Upper lobe of left lung (tissue), 6 donors: ENCODE results near the gene KCNMA1. TPM values are rescaled to one million over a fixed set of nuclear protein-coding genes. Genes with fewer than 3 reads are reported as not detected.

Experiments used
- ATAC-seq, 2 donors: fragments of 200-7000 bp; cut with Tn5 transposase; one replicate each; pipeline ENCODE4 v1.9.1; 2022; ENCODE audit warnings: mild to moderate bottlenecking in 2 of 2, moderate library complexity in 2 of 2; ENCODE audit not compliant: low FRiP score in 2 of 2
- DNase-seq, 2 donors: peaks; one replicate each; pipeline ENCODE4 v3.0.0-alpha.2; 2019 to 2020
- H3K27ac ChIP-seq, 4 donors: fragments of 200-600 bp; sonication (generic); one replicate each; pipeline ENCODE4 v1.5.1; 2016 to 2019
- H3K27me3 ChIP-seq, 4 donors: fragments of 200-600 bp; sonication (generic); one replicate each; pipeline ENCODE4 v1.5.1; 2017 to 2019
- H3K36me3 ChIP-seq, 4 donors: fragments of 200-600 bp; sonication (generic); one replicate each; pipeline ENCODE4 v1.5.1; 2016 to 2019
- H3K4me1 ChIP-seq, 4 donors: fragments of 200-600 bp; sonication (generic); one replicate each; pipeline ENCODE4 v1.5.1; 2018 to 2019
- H3K4me3 ChIP-seq, 4 donors: fragments of 200-600 bp; sonication (generic); one replicate each; pipeline ENCODE4 v1.5.1; 2017 to 2019; ENCODE audit warnings: mild to moderate bottlenecking in 2 of 4, moderate library complexity in 1 of 4
- H3K9me3 ChIP-seq, 4 donors: fragments of 200-600 bp; sonication (generic); one replicate each; pipeline ENCODE4 v1.5.1; 2018 to 2019
- CTCF ChIP-seq, 6 experiments: fragments of 450-650 bp in 4 of 6; fragments of 200-600 bp in 2 of 6; sonication (generic) in 2 of 6; IDR thresholded peaks; one replicate each; pipeline ENCODE4 v1.5.1; 2016 to 2019; ENCODE audit warnings: antibody characterized with exemption in 6 of 6
- EP300 ChIP-seq, 4 donors: sonication (generic); formaldehyde crosslinking; IDR thresholded peaks; one replicate each; pipeline ENCODE4 v1.5.1; 2017; ENCODE audit warnings: antibody characterized with exemption in 4 of 4, control low read depth in 2 of 4
- POLR2A ChIP-seq, 4 donors: fragments of 450-650 bp; IDR thresholded peaks; one replicate each; pipeline ENCODE4 v1.5.1; 2016 to 2017; ENCODE audit warnings: antibody characterized with exemption in 4 of 4, mild to moderate bottlenecking in 2 of 4
- POLR2AphosphoS5 ChIP-seq, 2 donors: sonication (generic); formaldehyde crosslinking; IDR thresholded peaks; one replicate each; pipeline ENCODE4 v1.5.1; 2017; ENCODE audit warnings: antibody characterized with exemption in 2 of 2
- WGBS, 2 donors: methylation state at CpG; one replicate each; pipeline ENCODE4 v1.1.5; 2017 to 2018; 5-methylcytosine and 5-hydroxymethylcytosine counted together
- total RNA-seq, 6 donors: library from RNA; depleted of rRNA in 4 of 6; stranded (reverse); fragments of >200 nt in 4 of 6; gene quantifications; one replicate each; pipeline versions ENCODE4 v1.1.0 to v1.2.1, GENCODE V29; 2016 to 2021
- donor health status: DM: no; HTN: no; CAD: no; lungs with moderate emphysema.
- donor health status: DM: no; HTN: yes; CAD: no; lungs with severe emphysema.

Gene KCNMA1
- total RNA-seq, 6 donors from 2014 or later = 5.8 to 107 (median 22.0) TPM

GRCh38 chr10:77682393-77683087, 44.9 kb upstream of the KCNMA1 start:
- TF ChIP-seq CTCF (IDR thresholded peaks at IDR 0.05) (no peak), EP300 (IDR thresholded peaks at IDR 0.05) (no peak), POLR2A (IDR thresholded peaks at IDR 0.05) (no peak), POLR2AphosphoS5 (IDR thresholded peaks at IDR 0.05) (no peak)
- H3K36me3 ChIP-seq = no peaks in the 10 kb centered on the region
- no peaks in the 10 kb centered on the region for H3K9me3 ChIP-seq
- H3K4me3 ChIP-seq = no peak overlapping the region
- no peak overlapping the region for H3K27ac ChIP-seq
- DNase-seq (no peak), ATAC-seq (no peak)
- no peaks in the 10 kb centered on the region for H3K4me1 ChIP-seq
- H3K27me3 ChIP-seq = no peaks in the 10 kb centered on the region
- 60 to 97% methylated on average over 2 to 5 of the region's 5 CpGs for whole genome bisulfite sequencing, 2 donors

- Histone ChIP-seq H3K27me3 (no peaks in the 10 kb centered on the region), H3K9me3 (no peaks in the 10 kb centered on the region), H3K4me1 (no peaks in the 10 kb centered on the region), H3K36me3 (no peaks in the 10 kb centered on the region), H3K27ac (no peak overlapping the region), H3K4me3 (no peak overlapping the region)
- WGBS, 2 donors = 82 to 90% methylated on average over 6 of the region's 6 CpGs
- no peak for ATAC-seq
- TF ChIP-seq CTCF (IDR thresholded peaks at IDR 0.05) (no peak), POLR2A (IDR thresholded peaks at IDR 0.05) (no peak), POLR2AphosphoS5 (IDR thresholded peaks at IDR 0.05) (no peak), EP300 (IDR thresholded peaks at IDR 0.05) (no peak)
- DNase-seq = no peak
Measured at GRCh38 chr10:77681839-77682238, 44.2 kb upstream of the KCNMA1 start.

GRCh38 chr10:77680811-77681210, 43.2 kb upstream of the KCNMA1 start:
- Histone ChIP-seq H3K4me3 (no peak overlapping the region), H3K27ac (no peak overlapping the region), H3K4me1 (no peaks in the 10 kb centered on the region), H3K36me3 (no peaks in the 10 kb centered on the region), H3K27me3 (no peaks in the 10 kb centered on the region), H3K9me3 (no peaks in the 10 kb centered on the region)
- 95 to 96% methylated on average over 8 of the region's 8 CpGs for WGBS, 2 donors
- ATAC-seq (no peak), DNase-seq (peak in 1 of 2 donors; percentile 57)
- TF ChIP-seq POLR2A (IDR thresholded peaks at IDR 0.05) (no peak), POLR2AphosphoS5 (IDR thresholded peaks at IDR 0.05) (no peak), CTCF (IDR thresholded peaks at IDR 0.05) (no peak), EP300 (IDR thresholded peaks at IDR 0.05) (no peak)

- DNase-seq = no peak
- H3K36me3 ChIP-seq = no peaks in the 10 kb centered on the region
- no peaks in the 10 kb centered on the region for H3K4me1 ChIP-seq
- WGBS, 2 donors = 84 to 100% methylated on average over 3 of the region's 3 CpGs
- no peak for ATAC-seq
- no peaks in the 10 kb centered on the region for H3K9me3 ChIP-seq
- H3K27me3 ChIP-seq = no peaks in the 10 kb centered on the region
- H3K27ac ChIP-seq = no peak overlapping the region
- no peak for TF ChIP-seq POLR2AphosphoS5 (IDR thresholded peaks at IDR 0.05)
- TF ChIP-seq POLR2A (IDR thresholded peaks at IDR 0.05) = no peak
- H3K4me3 ChIP-seq = no peak overlapping the region
Measured at GRCh38 chr10:77680065-77680464, 42.5 kb upstream of the KCNMA1 start.

GRCh38 chr10:77679217-77679616, 41.6 kb upstream of the KCNMA1 start:
- TF ChIP-seq POLR2A (IDR thresholded peaks at IDR 0.05) (no peak), CTCF (IDR thresholded peaks at IDR 0.05) (no peak), POLR2AphosphoS5 (IDR thresholded peaks at IDR 0.05) (no peak), EP300 (IDR thresholded peaks at IDR 0.05) (no peak)
- H3K27me3 ChIP-seq = no peaks in the 10 kb centered on the region
- no peak for DNase-seq
- H3K4me3 ChIP-seq = no peak overlapping the region
- no peaks in the 10 kb centered on the region for H3K36me3 ChIP-seq
- no peaks in the 10 kb centered on the region for H3K4me1 ChIP-seq
- H3K9me3 ChIP-seq = no peaks in the 10 kb centered on the region
- H3K27ac ChIP-seq = no peak overlapping the region
- ATAC-seq = no peak
- 79 to 82% methylated on average over 3 to 5 of the region's 5 CpGs for WGBS, 2 donors
